Measurements from ENCODE around the gene NT5C1A.

Gene NT5C1A

GRCh38 chr1:39689635-39690034 is 17.7 kb upstream of the NT5C1A start:
- H3K4me3 ChIP-seq (ENCODE audit: low read depth, low read length): no peak overlapping the region
- H3K9me3 ChIP-seq (ENCODE audit: control insufficient read depth, insufficient read depth, low read length): no peaks in the 10 kb centered on the region
- H3K27ac ChIP-seq (ENCODE audit: low read depth, low read length): no peak overlapping the region
- H3K36me3 ChIP-seq (ENCODE audit: control insufficient read depth, insufficient read depth, low read length): no peaks in the 10 kb centered on the region
- no peak overlapping the region for H3K9ac ChIP-seq (ENCODE audit: low read depth, low read length)
- H3K27me3 ChIP-seq (ENCODE audit: control insufficient read depth, insufficient read depth, low read length): peaks cover 97% of the 10 kb centered on the region
- peaks cover 3% of the 10 kb centered on the region; the same call in 1 of the 2 replicates for H3K4me1 ChIP-seq (ENCODE audit: control insufficient read depth, insufficient read depth, low read length)

- peaks cover 3% of the 10 kb centered on the region; the same call in 1 of the 2 replicates for H3K4me1 ChIP-seq (ENCODE audit: control insufficient read depth, insufficient read depth, low read length)
- peaks cover 97% of the 10 kb centered on the region for H3K27me3 ChIP-seq (ENCODE audit: control insufficient read depth, insufficient read depth, low read length)
- H3K36me3 ChIP-seq (ENCODE audit: control insufficient read depth, insufficient read depth, low read length): no peaks in the 10 kb centered on the region
- no peak overlapping the region for H3K4me3 ChIP-seq (ENCODE audit: low read depth, low read length)
- no peak overlapping the region for H3K27ac ChIP-seq (ENCODE audit: low read depth, low read length)
- no peaks in the 10 kb centered on the region for H3K9me3 ChIP-seq (ENCODE audit: control insufficient read depth, insufficient read depth, low read length)
- no peak overlapping the region for H3K9ac ChIP-seq (ENCODE audit: low read depth, low read length)
Measured at GRCh38 chr1:39689214-39689613, 17.3 kb upstream of the NT5C1A start.

- no peak overlapping the region for H3K9ac ChIP-seq (ENCODE audit: low read depth, low read length)
- no peak overlapping the region for H3K4me3 ChIP-seq (ENCODE audit: low read depth, low read length)
- H3K27me3 ChIP-seq (ENCODE audit: control insufficient read depth, insufficient read depth, low read length): peaks cover 97% of the 10 kb centered on the region
- no peaks in the 10 kb centered on the region for H3K36me3 ChIP-seq (ENCODE audit: control insufficient read depth, insufficient read depth, low read length)
- peaks cover 3% of the 10 kb centered on the region; the same call in 1 of the 2 replicates for H3K4me1 ChIP-seq (ENCODE audit: control insufficient read depth, insufficient read depth, low read length)
- H3K27ac ChIP-seq (ENCODE audit: low read depth, low read length): no peak overlapping the region
- no peaks in the 10 kb centered on the region for H3K9me3 ChIP-seq (ENCODE audit: control insufficient read depth, insufficient read depth, low read length)
Measured at GRCh38 chr1:39688706-39689105, 16.8 kb upstream of the NT5C1A start.

- Histone ChIP-seq H3K4me1 (ENCODE audit: control insufficient read depth, insufficient read depth, low read length) (peaks cover 3% of the 10 kb centered on the region; the same call in 1 of the 2 replicates), H3K9me3 (ENCODE audit: control insufficient read depth, insufficient read depth, low read length) (no peaks in the 10 kb centered on the region), H3K27me3 (ENCODE audit: control insufficient read depth, insufficient read depth, low read length) (peaks cover 97% of the 10 kb centered on the region), H3K9ac (ENCODE audit: low read depth, low read length) (no peak overlapping the region), H3K27ac (ENCODE audit: low read depth, low read length) (no peak overlapping the region), H3K36me3 (ENCODE audit: control insufficient read depth, insufficient read depth, low read length) (no peaks in the 10 kb centered on the region), H3K4me3 (ENCODE audit: low read depth, low read length) (no peak overlapping the region)
Measured at GRCh38 chr1:39687243-39687642, 15.3 kb upstream of the NT5C1A start.

- Histone ChIP-seq H3K9me3 (ENCODE audit: control insufficient read depth, insufficient read depth, low read length) (no peaks in the 10 kb centered on the region), H3K27ac (ENCODE audit: low read depth, low read length) (no peak overlapping the region), H3K4me3 (ENCODE audit: low read depth, low read length) (no peak overlapping the region), H3K36me3 (ENCODE audit: control insufficient read depth, insufficient read depth, low read length) (no peaks in the 10 kb centered on the region), H3K9ac (ENCODE audit: low read depth, low read length) (no peak overlapping the region), H3K4me1 (ENCODE audit: control insufficient read depth, insufficient read depth, low read length) (no peaks in the 10 kb centered on the region), H3K27me3 (ENCODE audit: control insufficient read depth, insufficient read depth, low read length) (peaks cover 97% of the 10 kb centered on the region)
Measured at GRCh38 chr1:39685071-39685470, 13.2 kb upstream of the NT5C1A start.

GRCh38 chr1:39684313-39684664 is 12.4 kb upstream of the NT5C1A start:
- Histone ChIP-seq H3K4me3 (ENCODE audit: low read depth, low read length) (no peak overlapping the region), H3K9me3 (ENCODE audit: control insufficient read depth, insufficient read depth, low read length) (no peaks in the 10 kb centered on the region), H3K36me3 (ENCODE audit: control insufficient read depth, insufficient read depth, low read length) (no peaks in the 10 kb centered on the region), H3K27ac (ENCODE audit: low read depth, low read length) (no peak overlapping the region), H3K27me3 (ENCODE audit: control insufficient read depth, insufficient read depth, low read length) (peaks cover 97% of the 10 kb centered on the region), H3K9ac (ENCODE audit: low read depth, low read length) (no peak overlapping the region), H3K4me1 (ENCODE audit: control insufficient read depth, insufficient read depth, low read length) (no peaks in the 10 kb centered on the region)

GRCh38 chr1:39683591-39684312 is 11.8 kb upstream of the NT5C1A start:
- Histone ChIP-seq H3K4me1 (ENCODE audit: control insufficient read depth, insufficient read depth, low read length) (no peaks in the 10 kb centered on the region), H3K36me3 (ENCODE audit: control insufficient read depth, insufficient read depth, low read length) (no peaks in the 10 kb centered on the region), H3K27ac (ENCODE audit: low read depth, low read length) (no peak overlapping the region), H3K9ac (ENCODE audit: low read depth, low read length) (no peak overlapping the region), H3K4me3 (ENCODE audit: low read depth, low read length) (no peak overlapping the region), H3K27me3 (ENCODE audit: control insufficient read depth, insufficient read depth, low read length) (peaks cover 97% of the 10 kb centered on the region), H3K9me3 (ENCODE audit: control insufficient read depth, insufficient read depth, low read length) (no peaks in the 10 kb centered on the region)

- Histone ChIP-seq H3K4me1 (ENCODE audit: control insufficient read depth, insufficient read depth, low read length) (no peaks in the 10 kb centered on the region), H3K9me3 (ENCODE audit: control insufficient read depth, insufficient read depth, low read length) (no peaks in the 10 kb centered on the region), H3K4me3 (ENCODE audit: low read depth, low read length) (no peak overlapping the region), H3K27ac (ENCODE audit: low read depth, low read length) (no peak overlapping the region), H3K9ac (ENCODE audit: low read depth, low read length) (no peak overlapping the region), H3K27me3 (ENCODE audit: control insufficient read depth, insufficient read depth, low read length) (peaks cover 97% of the 10 kb centered on the region), H3K36me3 (ENCODE audit: control insufficient read depth, insufficient read depth, low read length) (no peaks in the 10 kb centered on the region)
Measured at GRCh38 chr1:39681999-39682398, 10.1 kb upstream of the NT5C1A start.

GRCh38 chr1:39681294-39681693 is 9.4 kb upstream of the NT5C1A start:
- Histone ChIP-seq H3K9ac (ENCODE audit: low read depth, low read length) (no peak overlapping the region), H3K9me3 (ENCODE audit: control insufficient read depth, insufficient read depth, low read length) (no peaks in the 10 kb centered on the region), H3K36me3 (ENCODE audit: control insufficient read depth, insufficient read depth, low read length) (no peaks in the 10 kb centered on the region), H3K4me3 (ENCODE audit: low read depth, low read length) (no peak overlapping the region), H3K27me3 (ENCODE audit: control insufficient read depth, insufficient read depth, low read length) (peaks cover 97% of the 10 kb centered on the region), H3K4me1 (ENCODE audit: control insufficient read depth, insufficient read depth, low read length) (no peaks in the 10 kb centered on the region), H3K27ac (ENCODE audit: low read depth, low read length) (no peak overlapping the region)

- peaks cover 99% of the 10 kb centered on the region for H3K27me3 ChIP-seq (ENCODE audit: control insufficient read depth, insufficient read depth, low read length)
- no peak overlapping the region for H3K9ac ChIP-seq (ENCODE audit: low read depth, low read length)
- H3K27ac ChIP-seq (ENCODE audit: low read depth, low read length): no peak overlapping the region
- no peak overlapping the region for H3K4me3 ChIP-seq (ENCODE audit: low read depth, low read length)
- no peaks in the 10 kb centered on the region for H3K36me3 ChIP-seq (ENCODE audit: control insufficient read depth, insufficient read depth, low read length)
- no peaks in the 10 kb centered on the region for H3K4me1 ChIP-seq (ENCODE audit: control insufficient read depth, insufficient read depth, low read length)
- no peaks in the 10 kb centered on the region for H3K9me3 ChIP-seq (ENCODE audit: control insufficient read depth, insufficient read depth, low read length)
Measured at GRCh38 chr1:39680751-39681150, 8.8 kb upstream of the NT5C1A start.

GRCh38 chr1:39679821-39680220 is 7.9 kb upstream of the NT5C1A start:
- H3K9me3 ChIP-seq (ENCODE audit: control insufficient read depth, insufficient read depth, low read length): no peaks in the 10 kb centered on the region

More at GRCh38 chr1:39679821-39680220, 7.9 kb upstream of the NT5C1A start:
- H3K4me1 ChIP-seq (ENCODE audit: control insufficient read depth, insufficient read depth, low read length): no peaks in the 10 kb centered on the region
- no peak overlapping the region for H3K27ac ChIP-seq (ENCODE audit: low read depth, low read length)
- H3K9ac ChIP-seq (ENCODE audit: low read depth, low read length): no peak overlapping the region
- H3K4me3 ChIP-seq (ENCODE audit: low read depth, low read length): no peak overlapping the region
- H3K36me3 ChIP-seq (ENCODE audit: control insufficient read depth, insufficient read depth, low read length): no peaks in the 10 kb centered on the region
- H3K27me3 ChIP-seq (ENCODE audit: control insufficient read depth, insufficient read depth, low read length): peaks cover 98% of the 10 kb centered on the region

Measured in HUES48 (cell line).